C4-2B (cell line): ENCODE data around the gene SAMMSON.

Experiments
- ZFX ChIP-seq: fragments of 450-650 bp; IDR thresholded peaks from 2 replicates; pipeline ENCODE4 v1.6.1; 2017
- TF ChIP-seq, protein P1 (sequence below): fragments of 450-650 bp; conservative IDR thresholded peaks from 2 replicates; pipeline ENCODE4 v1.5.1; 2017; ENCODE audit warnings: mild to moderate bottlenecking

DNA sequence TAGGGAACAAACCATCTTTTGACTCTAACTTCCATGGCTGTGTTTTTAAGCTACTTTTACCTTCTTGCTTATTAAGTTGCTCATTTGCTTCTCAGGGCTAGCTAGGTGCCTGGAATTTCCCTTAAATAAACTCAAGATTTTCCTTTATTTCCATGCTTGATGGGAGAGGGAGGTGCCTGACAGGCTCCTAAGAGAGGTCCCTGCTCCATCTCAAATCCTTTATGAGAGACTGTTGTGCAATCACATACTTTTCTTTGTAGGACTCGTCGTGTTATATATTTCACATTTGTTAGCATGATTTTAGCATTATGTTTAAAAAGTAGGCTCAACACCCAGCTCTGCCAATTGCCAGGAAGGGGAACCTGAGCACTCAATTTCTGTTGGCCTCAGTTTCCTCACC is 95.7 kb downstream of the SAMMSON start:
- TF ChIP-seq, protein P1, sequence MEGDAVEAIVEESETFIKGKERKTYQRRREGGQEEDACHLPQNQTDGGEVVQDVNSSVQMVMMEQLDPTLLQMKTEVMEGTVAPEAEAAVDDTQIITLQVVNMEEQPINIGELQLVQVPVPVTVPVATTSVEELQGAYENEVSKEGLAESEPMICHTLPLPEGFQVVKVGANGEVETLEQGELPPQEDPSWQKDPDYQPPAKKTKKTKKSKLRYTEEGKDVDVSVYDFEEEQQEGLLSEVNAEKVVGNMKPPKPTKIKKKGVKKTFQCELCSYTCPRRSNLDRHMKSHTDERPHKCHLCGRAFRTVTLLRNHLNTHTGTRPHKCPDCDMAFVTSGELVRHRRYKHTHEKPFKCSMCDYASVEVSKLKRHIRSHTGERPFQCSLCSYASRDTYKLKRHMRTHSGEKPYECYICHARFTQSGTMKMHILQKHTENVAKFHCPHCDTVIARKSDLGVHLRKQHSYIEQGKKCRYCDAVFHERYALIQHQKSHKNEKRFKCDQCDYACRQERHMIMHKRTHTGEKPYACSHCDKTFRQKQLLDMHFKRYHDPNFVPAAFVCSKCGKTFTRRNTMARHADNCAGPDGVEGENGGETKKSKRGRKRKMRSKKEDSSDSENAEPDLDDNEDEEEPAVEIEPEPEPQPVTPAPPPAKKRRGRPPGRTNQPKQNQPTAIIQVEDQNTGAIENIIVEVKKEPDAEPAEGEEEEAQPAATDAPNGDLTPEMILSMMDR, result no peak
- TF ChIP-seq ZFX, result no peak
